ENCODE results near the gene HAGHL. TPM values are rescaled to one million over a fixed set of nuclear protein-coding genes. Genes with fewer than 3 reads are reported as not detected.
"Not testable (repeated sequence)": the region's sequence is repeated elsewhere in the genome, so short reads cannot be mapped to it uniquely, and the experiment has no call there.

Gene HAGHL
- total RNA-seq, 1 donor from 2014 or later: 8.9 TPM

DNA sequence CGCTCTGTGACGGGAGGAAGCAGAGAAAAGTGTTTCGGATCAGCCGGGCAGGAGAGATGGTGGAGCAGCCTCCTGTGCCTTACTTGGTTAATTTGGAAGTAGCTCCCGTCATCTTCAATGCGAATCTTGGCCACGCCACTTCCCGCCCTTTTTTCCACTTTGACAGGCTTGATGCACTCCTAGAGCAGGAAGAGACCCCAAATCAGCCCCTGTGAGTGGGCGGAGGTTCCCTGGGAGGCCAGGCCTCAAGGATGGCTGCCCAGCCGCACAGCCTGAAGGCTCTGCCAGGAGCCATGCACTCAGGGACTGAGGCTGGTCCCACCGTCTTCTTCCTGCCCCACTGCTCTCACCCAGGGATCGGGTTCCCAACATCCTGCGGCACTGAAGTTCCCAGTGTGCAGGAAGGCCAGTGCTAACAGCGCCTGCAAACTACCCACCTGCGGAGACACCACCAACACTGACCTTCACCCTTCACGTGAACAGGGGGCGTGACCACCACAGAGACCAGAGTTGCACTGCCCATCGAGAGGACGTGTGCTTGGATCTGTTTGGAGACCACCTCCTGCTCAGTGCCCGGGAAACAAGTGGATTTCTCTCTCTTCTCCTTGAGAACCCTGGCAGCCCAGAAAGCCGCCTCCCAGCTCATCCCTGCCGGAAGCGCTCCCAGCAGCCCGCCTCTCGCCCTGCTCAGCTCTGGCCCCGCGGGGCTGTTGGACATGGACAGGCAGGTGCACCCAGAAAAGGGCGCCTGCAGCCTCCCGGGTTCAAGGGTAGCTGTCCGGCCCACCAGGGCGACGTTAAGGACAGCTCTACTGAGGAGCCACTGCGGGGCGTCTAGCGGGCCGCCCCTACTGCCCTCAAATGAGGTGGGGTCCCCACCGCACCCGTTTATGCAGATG lies 12.9 kb downstream of the HAGHL start:
- DNase-seq: peak; percentile 60

DNA sequence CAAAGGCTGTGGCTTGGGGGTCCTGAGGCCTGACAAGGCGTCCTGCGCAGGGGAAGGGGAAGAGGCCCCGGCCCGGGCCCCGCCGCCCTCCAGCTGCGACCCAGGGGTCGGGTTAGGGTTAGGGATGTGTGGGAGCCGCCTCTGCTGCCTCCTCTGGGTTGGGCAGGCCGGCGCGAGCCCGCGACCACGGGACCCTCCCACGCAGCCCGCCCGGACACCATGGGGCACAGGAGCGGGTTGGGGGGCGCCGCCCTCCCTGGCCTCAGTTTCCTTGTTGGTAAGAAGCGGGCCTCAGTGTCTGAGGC lies 13.5 kb downstream of the HAGHL start:
- TF ChIP-seq, protein P1, sequence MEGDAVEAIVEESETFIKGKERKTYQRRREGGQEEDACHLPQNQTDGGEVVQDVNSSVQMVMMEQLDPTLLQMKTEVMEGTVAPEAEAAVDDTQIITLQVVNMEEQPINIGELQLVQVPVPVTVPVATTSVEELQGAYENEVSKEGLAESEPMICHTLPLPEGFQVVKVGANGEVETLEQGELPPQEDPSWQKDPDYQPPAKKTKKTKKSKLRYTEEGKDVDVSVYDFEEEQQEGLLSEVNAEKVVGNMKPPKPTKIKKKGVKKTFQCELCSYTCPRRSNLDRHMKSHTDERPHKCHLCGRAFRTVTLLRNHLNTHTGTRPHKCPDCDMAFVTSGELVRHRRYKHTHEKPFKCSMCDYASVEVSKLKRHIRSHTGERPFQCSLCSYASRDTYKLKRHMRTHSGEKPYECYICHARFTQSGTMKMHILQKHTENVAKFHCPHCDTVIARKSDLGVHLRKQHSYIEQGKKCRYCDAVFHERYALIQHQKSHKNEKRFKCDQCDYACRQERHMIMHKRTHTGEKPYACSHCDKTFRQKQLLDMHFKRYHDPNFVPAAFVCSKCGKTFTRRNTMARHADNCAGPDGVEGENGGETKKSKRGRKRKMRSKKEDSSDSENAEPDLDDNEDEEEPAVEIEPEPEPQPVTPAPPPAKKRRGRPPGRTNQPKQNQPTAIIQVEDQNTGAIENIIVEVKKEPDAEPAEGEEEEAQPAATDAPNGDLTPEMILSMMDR (IDR thresholded peaks at IDR 0.05): no peak
- DNase-seq (no peak), ATAC-seq (peak; percentile 28)
- intact Hi-C loops (cut with DNase I): no loop called here
- Histone ChIP-seq H3K9me3 (no peaks in the 10 kb centered on the region), H3K36me3 (peaks cover 20% of the 10 kb centered on the region), H3K27ac (peak overlapping the region; percentile 73), H3K4me3 (peak overlapping the region; percentile 88), H3K4me1 (peaks cover 16% of the 10 kb centered on the region), H3K27me3 (peaks cover 3% of the 10 kb centered on the region)

More for the DNA sequence above, 12.9 kb downstream of the HAGHL start:
- intact Hi-C loops (cut with DNase I): no loop called here
- ATAC-seq: no peak
- Histone ChIP-seq H3K4me3 (peak overlapping the region; percentile 88), H3K36me3 (peaks cover 20% of the 10 kb centered on the region), H3K27ac (peak overlapping the region; percentile 73), H3K9me3 (no peaks in the 10 kb centered on the region), H3K27me3 (peaks cover 3% of the 10 kb centered on the region), H3K4me1 (peaks cover 16% of the 10 kb centered on the region)
- TF ChIP-seq, protein P1 (IDR thresholded peaks at IDR 0.05): no peak

DNA sequence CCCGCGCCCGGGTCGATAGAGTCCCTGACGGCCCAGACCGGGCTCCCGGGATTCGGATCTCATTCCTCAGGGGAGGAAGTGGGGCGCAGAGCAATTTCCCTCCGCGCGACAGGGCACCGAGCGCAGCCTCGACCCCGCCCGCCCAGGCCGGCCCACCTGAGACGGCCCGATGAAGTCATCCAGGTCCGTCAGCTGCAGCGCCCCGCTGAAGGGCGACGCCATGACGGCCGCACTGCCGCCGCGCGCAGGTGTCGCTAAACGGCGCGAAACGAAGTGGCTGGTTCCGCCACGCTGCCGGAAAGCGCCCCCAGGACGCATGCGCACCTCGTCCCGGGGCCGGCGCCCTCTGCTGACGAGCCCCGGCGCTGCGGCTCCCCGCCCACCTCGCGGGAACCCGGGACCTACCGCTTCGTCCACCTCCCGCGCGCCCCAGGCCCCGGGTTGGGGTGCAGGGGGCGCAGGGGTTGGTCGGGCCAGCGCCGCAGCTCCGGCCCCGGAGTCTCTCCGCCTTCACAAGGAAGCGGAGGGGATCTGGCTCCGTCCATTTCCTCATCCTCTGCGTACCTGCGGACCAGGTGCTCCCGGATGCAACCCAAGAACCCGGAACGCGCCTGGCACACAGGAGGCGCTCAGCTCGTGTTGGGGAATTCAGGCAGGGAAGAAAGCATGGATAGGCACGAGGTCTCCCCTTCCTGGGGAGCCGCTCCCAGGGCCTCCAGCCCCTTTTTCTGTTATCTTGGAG lies 14.0 kb downstream of the HAGHL start, which contains the start of gene CIAO3:
Gene CIAO3, minus strand, starts transcription at position 234 of the 742 bp plus-strand sequence. Its CDS starts 12 bp downstream, at position 222.
- Histone ChIP-seq H3K27me3 (peaks cover 3% of the 10 kb centered on the region), H3K27ac (peak within 1 kb of the TSS; percentile 73), H3K36me3 (peaks cover 15% of the 10 kb centered on the region), H3K4me3 (peak within 1 kb of the TSS; percentile 88), H3K9me3 (no peaks in the 10 kb centered on the region), H3K4me1 (peaks cover 16% of the 10 kb centered on the region)
- intact Hi-C loops (cut with DNase I): no loop called here
- TF ChIP-seq, protein P1 (IDR thresholded peaks at IDR 0.05): peak; percentile 91
- DNase-seq (peak; percentile 95), ATAC-seq (peak; percentile 96)

DNA sequence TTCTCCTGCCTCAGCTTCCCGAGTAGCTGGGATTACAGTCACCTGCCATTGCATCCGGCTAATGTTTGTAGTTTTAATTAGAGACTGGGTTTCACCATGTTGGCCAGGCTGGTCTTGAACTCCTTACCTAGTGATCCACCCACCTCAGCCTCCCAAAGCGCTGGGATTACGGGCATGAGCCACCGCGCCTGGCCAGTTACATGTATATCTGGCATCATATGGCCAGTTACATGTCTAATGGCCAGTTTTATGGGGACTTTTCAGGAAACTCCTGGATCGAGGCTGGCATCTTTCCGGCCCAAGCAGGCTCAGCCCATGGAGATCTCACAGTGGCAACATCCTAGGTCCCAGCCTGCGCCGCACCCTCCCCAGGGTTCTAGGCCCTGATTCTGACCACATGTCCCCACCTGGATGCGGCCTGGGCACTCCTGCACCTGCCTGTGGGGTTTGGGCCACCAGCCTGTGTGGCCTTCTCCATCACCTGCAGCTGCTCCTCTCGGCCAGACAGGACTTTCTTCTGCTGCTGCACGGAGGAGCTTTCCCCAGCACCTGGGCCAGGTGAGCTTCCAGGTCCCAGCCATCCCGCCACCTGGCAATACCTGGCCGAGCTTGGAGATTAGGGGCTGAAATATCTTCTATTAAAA lies 15.2 kb downstream of the HAGHL start:
- Histone ChIP-seq H3K36me3 (peaks cover 3% of the 10 kb centered on the region), H3K27ac (no peak overlapping the region), H3K27me3 (peaks cover 3% of the 10 kb centered on the region), H3K4me3 (no peak overlapping the region), H3K4me1 (peaks cover 16% of the 10 kb centered on the region), H3K9me3 (no peaks in the 10 kb centered on the region)
- no peak for DNase-seq
- TF ChIP-seq, protein P1 (IDR thresholded peaks at IDR 0.05): no peak
- intact Hi-C loops (cut with DNase I): no loop called here
- ATAC-seq: no peak

DNA sequence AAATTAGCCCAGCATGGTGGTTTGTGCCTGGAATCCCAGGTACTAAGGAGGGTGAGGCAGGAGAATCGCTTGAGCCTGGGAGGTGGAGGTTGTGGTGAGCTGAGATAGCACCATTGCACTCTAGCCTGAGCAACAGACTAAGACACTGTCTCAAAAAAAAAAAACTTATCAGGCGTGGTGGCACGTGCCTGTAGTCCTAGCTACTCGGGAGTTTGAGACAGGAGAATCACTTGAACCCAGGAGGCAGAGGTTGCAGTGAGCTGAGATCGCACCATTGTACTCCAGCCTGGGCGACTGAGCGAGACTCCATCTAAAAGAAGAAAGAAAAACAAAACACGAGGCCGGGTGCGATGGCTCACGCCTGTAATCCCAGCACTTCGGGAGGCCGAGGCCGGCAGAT lies 16.0 kb downstream of the HAGHL start:
- H3K36me3 ChIP-seq; H3K27me3 ChIP-seq; intact Hi-C loops (cut with DNase I); H3K9me3 ChIP-seq; ATAC-seq; H3K27ac ChIP-seq; H3K4me3 ChIP-seq; DNase-seq: not testable (repeated sequence)
- H3K4me1 ChIP-seq: peaks cover 16% of the 10 kb centered on the region

Data from upper lobe of right lung (tissue), 1 donor.